NCI-H187 (cell line): ENCODE measurements around the gene C2orf42.
"Not testable (repeated sequence)": the region's sequence is repeated elsewhere in the genome, so short reads cannot be mapped to it uniquely, and the experiment has no call there.

Source experiments
- DNase-seq, 2 experiments: peaks; one replicate each; lab custom pipeline; 2025; lab: John Stamatoyannopoulos, UW

The C2orf42 gene

GRCh38 chr2:70169654-70170245, 21.1 kb downstream of the C2orf42 start:
- DNase-seq, result not testable (repeated sequence)

- no peak for DNase-seq
These were observed 29.7 kb downstream of the C2orf42 start for GRCh38 chr2:70161069-70161534.

- no peak for DNase-seq
These were observed 30.3 kb downstream of the C2orf42 start for GRCh38 chr2:70160545-70160944.

- DNase-seq, result not testable (repeated sequence)
These were observed 41.6 kb downstream of the C2orf42 start for GRCh38 chr2:70149130-70149686.

- DNase-seq, result not testable (repeated sequence)
These were observed 42.5 kb downstream of the C2orf42 start for GRCh38 chr2:70148211-70148760.

GRCh38 chr2:70145851-70146739, 44.7 kb downstream of the C2orf42 start:
- no peak for DNase-seq

- DNase-seq, result no peak
These were observed 45.7 kb downstream of the C2orf42 start for GRCh38 chr2:70145144-70145490.

- DNase-seq, result no peak
These were observed 46.2 kb downstream of the C2orf42 start for GRCh38 chr2:70144443-70145143.

GRCh38 chr2:70143314-70144150, 47.3 kb downstream of the C2orf42 start:
- DNase-seq, result peak in 1 of 2 experiments; percentile 42

GRCh38 chr2:70142590-70143313, 48.1 kb downstream of the C2orf42 start:
- peak; percentile 99 to 100 for DNase-seq

GRCh38 chr2:70141902-70142589, 48.8 kb downstream of the C2orf42 start:
- DNase-seq, result peak in 1 of 2 experiments; percentile 69

- no peak for DNase-seq
These were observed 49.5 kb downstream of the C2orf42 start for GRCh38 chr2:70141212-70141901.

- DNase-seq, result no peak
These were observed 50.0 kb downstream of the C2orf42 start for GRCh38 chr2:70140791-70141211.

- DNase-seq, result not testable (repeated sequence)
These were observed 56.4 kb downstream of the C2orf42 start for GRCh38 chr2:70134323-70134983.

GRCh38 chr2:70133491-70134322, 57.1 kb downstream of the C2orf42 start:
- DNase-seq, result peak in 1 of 2 experiments; percentile 54

- DNase-seq, result no peak
These were observed 57.7 kb downstream of the C2orf42 start for GRCh38 chr2:70133127-70133452.

- peak in 1 of 2 experiments; percentile 79 for DNase-seq
These were observed 58.3 kb downstream of the C2orf42 start for GRCh38 chr2:70132244-70133126.
